Fibroblast of lung (primary cell): ENCODE data around the gene HIVEP3.

Source experiments
- EZH2 ChIP-seq: IDR thresholded peaks from 2 replicates; pipeline ENCODE4 v1.5.1; 2012; ENCODE audit warnings: low read length, control low read depth, mild to moderate bottlenecking; ENCODE audit errors: missing control alignments
- TF ChIP-seq, protein P1 (sequence below), 2 donors: IDR thresholded peaks in 1 of 2; conservative IDR thresholded peaks in 1 of 2; 1 replicate in 1 of 2; 2 replicates in 1 of 2; pipeline ENCODE4 v1.5.1; 2011 to 2012; ENCODE audit warnings: low read length in 2 of 2, control low read depth in 1 of 2, inconsistent platforms in 1 of 2, low read depth in 1 of 2, mild to moderate bottlenecking in 1 of 2

DNA sequence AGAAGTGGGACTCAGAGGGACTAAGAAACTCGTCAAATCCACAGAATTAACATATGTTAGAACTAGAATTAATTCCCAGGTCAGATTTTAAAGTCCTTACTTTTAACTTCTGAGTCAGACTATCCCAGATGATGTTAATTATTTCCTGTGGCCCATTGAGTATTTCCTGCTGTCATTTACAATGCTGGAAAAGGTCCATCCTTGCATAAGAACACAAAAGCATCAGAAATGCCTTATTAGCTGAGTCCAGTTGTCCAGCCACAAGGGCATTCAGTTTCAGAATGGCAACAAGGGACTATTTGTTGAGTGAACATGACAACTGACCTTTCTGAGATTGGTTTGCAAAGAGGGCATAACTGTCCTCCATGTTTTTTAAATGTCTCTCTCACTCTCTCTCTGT lies 16.5 kb upstream of the HIVEP3 start:
- TF ChIP-seq, protein P1, sequence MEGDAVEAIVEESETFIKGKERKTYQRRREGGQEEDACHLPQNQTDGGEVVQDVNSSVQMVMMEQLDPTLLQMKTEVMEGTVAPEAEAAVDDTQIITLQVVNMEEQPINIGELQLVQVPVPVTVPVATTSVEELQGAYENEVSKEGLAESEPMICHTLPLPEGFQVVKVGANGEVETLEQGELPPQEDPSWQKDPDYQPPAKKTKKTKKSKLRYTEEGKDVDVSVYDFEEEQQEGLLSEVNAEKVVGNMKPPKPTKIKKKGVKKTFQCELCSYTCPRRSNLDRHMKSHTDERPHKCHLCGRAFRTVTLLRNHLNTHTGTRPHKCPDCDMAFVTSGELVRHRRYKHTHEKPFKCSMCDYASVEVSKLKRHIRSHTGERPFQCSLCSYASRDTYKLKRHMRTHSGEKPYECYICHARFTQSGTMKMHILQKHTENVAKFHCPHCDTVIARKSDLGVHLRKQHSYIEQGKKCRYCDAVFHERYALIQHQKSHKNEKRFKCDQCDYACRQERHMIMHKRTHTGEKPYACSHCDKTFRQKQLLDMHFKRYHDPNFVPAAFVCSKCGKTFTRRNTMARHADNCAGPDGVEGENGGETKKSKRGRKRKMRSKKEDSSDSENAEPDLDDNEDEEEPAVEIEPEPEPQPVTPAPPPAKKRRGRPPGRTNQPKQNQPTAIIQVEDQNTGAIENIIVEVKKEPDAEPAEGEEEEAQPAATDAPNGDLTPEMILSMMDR (conservative IDR thresholded peaks at IDR 0.05 in 1 of 2, IDR thresholded peaks at IDR 0.05 in 1 of 2; ENCODE audit: low read depth in 1 of 2, low read length in 2 of 2), result no peak
- TF ChIP-seq EZH2, result no peak
